Fibroblast of mammary gland (primary cell): ENCODE results near the gene METAP2.

ENCODE experiments used
- DNase-seq: peaks from one replicate; pipeline ENCODE4 v3.0.0-alpha.2; 2010; ENCODE audit warnings: low read depth
- H3K4me3 ChIP-seq: 2 replicates; pipeline ENCODE4 v1.5.1; 2011; ENCODE audit warnings: low read depth, mild to moderate bottlenecking, low read length, moderate library complexity; ENCODE audit not compliant: control insufficient read depth
- CTCF ChIP-seq: conservative IDR thresholded peaks from 2 replicates; pipeline ENCODE4 v1.5.1; 2011; ENCODE audit warnings: low read depth, low read length, inconsistent platforms; ENCODE audit not compliant: control insufficient read depth, insufficient read depth

The METAP2 gene

GRCh38 chr12:95543305-95543704, 69.4 kb downstream of the METAP2 start:
- no peak for DNase-seq
- H3K4me3 ChIP-seq = no peak overlapping the region

DNA sequence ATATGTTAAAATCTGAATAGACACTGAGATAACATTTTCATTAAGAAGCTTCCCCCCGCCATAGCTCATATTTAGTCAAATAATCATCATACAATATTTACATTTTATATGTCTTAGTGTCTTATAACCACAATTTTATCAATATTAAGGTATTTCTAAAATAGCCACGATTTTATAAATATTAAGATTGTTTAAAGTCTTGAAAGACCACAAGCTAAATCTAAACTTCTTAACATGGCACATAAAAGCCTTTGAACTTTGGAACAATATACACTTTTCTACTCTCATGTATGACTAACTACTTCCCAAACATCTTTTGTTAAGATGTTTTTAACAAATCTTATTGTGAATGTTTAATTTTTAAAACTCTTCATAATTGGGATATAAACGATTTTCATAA, 70.8 kb downstream of the METAP2 start:
- H3K4me3 ChIP-seq = no peak overlapping the region
- DNase-seq = no peak
- no peak for TF ChIP-seq CTCF

More at GRCh38 chr12:95543305-95543704, 69.4 kb downstream of the METAP2 start:
- TF ChIP-seq CTCF = no peak

- no peak for DNase-seq
- TF ChIP-seq CTCF = no peak
Observed at GRCh38 chr12:95545303-95545702, 71.4 kb downstream of the METAP2 start.

DNA sequence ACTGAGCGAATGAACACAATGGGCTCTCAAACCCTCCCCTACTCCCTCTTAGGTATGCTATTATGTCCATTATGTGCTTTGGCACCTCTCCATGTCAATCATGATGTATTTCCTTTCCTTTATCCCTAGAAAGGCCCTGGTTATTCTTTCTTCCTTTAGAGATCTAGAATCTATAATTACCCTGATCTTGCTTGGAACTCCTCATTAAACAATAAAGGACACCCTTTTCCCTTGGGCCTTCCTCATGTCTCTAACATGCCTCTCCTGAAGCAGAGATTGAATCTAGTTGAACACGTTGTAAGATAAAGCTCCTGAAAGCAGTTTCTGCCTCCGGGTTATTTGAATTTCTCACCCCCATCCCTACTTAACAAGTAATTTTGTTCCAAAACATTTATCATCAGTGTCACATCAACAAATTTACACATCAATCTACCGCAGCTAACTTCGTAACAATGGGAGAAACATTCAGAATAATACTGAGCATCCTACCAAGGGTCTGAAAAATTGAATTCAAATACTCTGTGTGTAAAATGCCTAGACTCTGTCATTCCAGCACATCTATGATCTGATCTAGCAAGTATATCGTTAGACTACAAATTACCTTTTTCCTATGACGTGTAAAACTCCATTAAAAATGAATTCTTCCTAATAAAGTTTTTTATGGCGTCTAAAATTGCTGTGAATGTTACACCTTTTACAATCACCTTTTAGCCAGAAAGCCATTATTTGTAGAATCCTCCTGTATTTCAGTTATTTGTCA, 72.0 kb downstream of the METAP2 start:
- no peak for TF ChIP-seq CTCF
- H3K4me3 ChIP-seq = no peak overlapping the region
- no peak for DNase-seq

More at GRCh38 chr12:95545303-95545702, 71.4 kb downstream of the METAP2 start:
- no peak overlapping the region for H3K4me3 ChIP-seq

DNA sequence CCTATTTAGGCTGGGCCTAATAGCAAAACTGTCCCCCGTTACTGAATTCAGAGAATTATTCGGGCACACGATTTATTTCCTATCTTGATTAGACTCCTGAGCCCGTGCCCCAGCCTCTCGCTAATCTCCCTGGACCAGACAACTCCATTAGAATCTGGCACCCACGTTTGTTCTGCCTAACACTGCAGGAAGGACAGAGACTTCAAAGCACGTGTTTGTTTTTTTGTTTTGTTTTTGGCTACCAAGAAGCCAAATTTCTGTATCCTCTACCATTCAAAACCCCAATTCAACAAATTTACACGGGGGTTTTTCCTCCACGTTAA, 72.5 kb downstream of the METAP2 start:
- no peak overlapping the region for H3K4me3 ChIP-seq
- DNase-seq = no peak
- no peak for TF ChIP-seq CTCF

GRCh38 chr12:95547522-95548055, 73.6 kb downstream of the METAP2 start:
- no peak for TF ChIP-seq CTCF
- peak overlapping the region; percentile 43 for H3K4me3 ChIP-seq
- DNase-seq = peak; percentile 63
